ENCODE measurements around the gene PDIA2.
"Not testable (repeated sequence)": the region's sequence is repeated elsewhere in the genome, so short reads cannot be mapped to it uniquely, and the experiment has no call there.

The PDIA2 gene

DNA sequence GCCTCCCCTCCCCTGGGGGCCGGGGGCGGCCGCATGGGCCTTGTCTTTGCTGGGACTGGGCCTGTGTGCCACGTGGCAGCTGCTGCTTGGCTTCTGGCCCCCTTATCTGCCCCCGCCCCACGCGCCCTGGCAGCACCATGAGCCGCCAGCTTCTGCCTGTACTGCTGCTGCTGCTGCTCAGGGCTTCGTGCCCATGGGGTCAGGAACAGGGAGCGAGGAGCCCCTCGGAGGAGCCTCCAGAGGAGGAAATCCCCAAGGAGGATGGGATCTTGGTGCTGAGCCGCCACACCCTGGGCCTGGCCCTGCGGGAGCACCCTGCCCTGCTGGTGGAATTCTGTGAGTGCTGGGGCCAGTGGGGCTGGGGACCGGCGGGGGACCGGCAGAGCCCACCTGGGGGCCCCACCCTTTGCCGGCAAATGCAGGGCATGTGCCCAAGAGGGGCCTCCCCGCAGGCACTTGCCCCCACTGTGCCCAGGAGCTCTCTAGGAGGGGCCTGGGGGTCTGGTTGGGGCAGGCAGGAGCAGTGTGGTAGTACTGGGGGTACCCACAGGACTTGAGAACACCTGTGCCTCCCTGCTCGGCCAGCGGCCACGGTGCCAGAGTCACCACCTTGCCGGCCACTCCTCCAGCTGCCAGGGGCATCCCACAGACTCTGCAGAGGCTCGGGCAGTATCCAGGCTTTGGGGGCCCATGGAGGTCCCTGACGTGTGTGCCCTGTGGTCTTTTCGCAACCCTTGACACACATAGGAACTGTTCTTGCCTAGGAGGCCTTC lies at the start of gene PDIA2:
Gene PDIA2 (plus strand): TSS at position 132 of the 773 bp plus-strand sequence. CDS start 6 bp downstream, at position 138.
- no peak for DNase-seq

DNA sequence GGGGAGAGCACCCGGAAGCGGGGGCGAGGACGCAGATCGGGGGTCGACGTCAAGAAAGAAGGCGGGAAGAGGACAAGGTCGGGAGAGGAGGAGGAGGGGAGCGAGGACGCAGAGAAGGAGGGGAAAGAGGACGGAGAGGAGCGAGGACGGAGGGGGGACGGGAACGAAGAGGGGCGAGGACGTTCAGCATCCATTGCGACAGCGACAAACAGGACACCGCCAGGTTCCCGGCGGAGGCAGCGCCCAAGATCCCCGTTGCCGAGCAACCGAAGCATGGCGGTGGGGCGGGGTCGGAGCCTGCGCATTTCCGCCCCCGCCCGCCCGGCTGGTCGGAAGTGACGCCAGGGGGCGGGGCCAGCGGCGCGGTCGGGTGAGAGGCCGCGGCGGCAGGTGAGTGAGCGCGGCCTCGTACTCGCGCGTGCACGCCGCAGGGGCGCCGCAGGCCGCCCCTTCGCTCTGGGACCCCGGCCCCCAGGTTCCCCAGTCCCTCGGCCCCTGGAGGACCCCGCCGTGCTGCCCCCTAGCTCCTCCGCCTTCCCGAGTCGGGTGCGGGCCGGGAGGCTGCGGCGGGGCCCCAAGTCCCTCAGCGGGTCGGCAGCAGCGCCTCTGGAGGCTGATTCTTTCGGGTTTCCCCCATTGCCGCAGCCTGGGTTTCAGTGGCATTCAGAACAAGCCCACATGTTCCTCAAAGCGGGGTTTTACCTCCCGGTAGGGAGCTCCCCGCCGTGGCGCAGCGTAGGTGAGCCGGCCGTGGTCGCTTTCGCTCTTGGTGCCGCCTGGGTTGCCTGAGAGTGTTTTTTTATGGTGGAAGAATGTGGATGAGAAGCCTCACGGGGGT lies 48.3 kb upstream of the PDIA2 start, which contains the start of gene FAM234A:
Gene FAM234A (plus strand): TSS at position 354 of the 838 bp plus-strand sequence. CDS start 19,593 bp downstream, outside the sequence.
- peak; percentile 91 for DNase-seq

- no peak for DNase-seq
These were observed 43.1 kb upstream of the PDIA2 start for GRCh38 chr16:239948-240277.

GRCh38 chr16:240559-240958 lies 42.4 kb upstream of the PDIA2 start:
- DNase-seq, result no peak

GRCh38 chr16:242281-242680 lies 40.7 kb upstream of the PDIA2 start:
- DNase-seq, result no peak

GRCh38 chr16:243348-243747 lies 39.6 kb upstream of the PDIA2 start:
- no peak for DNase-seq

DNA sequence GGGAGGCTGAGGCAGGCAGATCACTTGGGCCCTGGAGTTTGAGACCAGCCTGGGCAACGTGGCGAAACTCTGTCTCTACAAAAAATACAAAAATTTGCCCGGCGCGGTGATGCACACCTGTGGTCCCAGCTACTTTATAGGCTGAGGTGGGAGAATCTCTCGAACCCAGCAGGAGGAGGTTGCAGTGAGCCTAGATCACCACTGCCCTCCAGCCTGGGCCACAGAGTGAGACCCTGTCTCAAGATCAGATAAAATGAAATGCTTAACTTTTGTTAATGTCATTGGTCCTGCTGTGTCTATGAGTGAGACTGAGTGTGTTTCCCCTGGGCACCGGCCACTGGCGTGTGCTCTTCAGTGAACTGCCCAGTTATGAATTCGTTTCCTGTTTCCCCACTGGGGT lies 37.9 kb upstream of the PDIA2 start:
- no peak for DNase-seq

DNA sequence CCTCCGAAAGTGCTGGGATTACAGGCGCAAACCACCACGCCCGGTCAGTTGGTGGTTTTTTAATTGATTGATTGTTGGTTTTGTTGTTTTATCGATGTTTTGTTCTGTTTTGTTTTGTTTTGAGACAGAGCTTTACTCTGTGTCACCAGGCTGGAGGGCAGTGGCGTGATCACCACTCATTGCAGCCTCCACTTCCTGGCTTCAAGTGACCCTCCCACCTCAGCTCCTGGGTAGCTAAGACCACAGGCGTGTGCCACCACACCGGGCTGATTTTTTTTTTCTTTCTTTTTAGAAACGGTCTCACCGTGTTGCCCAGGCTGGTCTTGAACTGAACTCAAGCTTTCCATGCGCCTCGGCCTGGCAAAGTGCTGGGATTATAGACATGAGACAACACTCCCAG lies 35.9 kb upstream of the PDIA2 start:
- no peak for DNase-seq

DNA sequence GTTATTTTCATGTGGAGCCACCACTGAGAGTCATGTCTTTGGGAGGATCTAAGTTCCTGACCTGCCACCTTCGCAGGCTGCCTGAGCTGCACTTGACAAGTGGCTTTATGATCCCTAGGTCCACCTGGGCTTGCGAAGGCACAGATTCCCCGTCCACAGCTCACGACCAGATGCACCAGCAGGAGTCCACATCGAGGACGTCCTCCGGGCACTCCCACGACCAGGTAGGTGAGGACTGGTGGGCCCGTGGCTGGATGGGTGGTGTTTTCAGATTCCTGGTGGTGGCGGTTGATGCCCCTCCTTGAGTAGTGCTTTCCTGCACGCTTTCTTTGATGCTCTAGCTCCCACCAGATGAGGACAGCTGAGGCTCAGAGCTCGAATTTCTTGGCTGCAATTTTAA lies 33.5 kb upstream of the PDIA2 start:
- no peak for DNase-seq

DNA sequence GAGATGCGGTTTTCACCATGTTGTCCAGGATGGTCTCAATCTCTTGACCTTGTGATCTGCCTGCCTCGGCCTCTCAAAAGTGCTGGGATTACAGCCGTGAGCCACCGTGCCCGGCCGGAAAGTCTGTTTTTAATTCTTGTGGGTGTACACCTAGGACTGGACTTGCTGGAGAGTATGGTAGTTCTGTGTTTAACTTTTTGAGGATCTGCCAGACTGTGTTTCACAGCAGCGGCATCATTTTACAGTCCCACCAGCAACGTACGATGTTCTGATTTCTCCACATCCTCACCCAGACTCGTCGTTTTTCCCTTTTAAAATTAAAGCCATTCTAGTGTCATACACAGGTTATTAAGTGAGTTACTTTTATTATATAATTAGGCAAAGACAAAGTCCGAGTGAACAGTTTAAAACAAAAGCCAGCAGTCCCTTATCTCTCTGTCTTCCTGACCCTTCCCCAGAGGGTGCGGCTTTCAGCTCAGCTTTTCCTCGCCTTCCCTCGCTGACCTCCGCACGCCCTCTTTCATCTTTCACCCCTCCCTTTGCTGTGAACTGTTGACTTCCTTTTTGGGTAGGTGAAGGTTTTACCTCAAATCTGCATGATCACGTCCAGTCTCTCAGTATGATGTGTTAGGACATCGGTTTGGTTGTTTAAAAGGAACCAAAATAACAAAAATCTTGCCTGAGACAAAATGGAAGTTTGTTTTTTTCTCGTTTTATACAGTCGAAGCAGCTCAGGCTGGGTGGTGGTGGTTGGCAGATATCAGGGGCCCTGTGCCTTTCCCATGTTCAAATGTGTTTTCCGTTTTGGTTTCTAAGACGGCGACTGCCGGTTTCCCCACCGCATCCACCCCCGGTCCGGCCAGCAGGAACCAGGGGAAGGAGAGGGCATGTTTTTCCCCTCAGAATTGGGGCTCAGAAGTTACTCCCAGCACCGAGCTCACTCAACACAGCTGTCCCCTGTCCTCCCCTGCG lies 30.3 kb upstream of the PDIA2 start:
- DNase-seq, result no peak

DNA sequence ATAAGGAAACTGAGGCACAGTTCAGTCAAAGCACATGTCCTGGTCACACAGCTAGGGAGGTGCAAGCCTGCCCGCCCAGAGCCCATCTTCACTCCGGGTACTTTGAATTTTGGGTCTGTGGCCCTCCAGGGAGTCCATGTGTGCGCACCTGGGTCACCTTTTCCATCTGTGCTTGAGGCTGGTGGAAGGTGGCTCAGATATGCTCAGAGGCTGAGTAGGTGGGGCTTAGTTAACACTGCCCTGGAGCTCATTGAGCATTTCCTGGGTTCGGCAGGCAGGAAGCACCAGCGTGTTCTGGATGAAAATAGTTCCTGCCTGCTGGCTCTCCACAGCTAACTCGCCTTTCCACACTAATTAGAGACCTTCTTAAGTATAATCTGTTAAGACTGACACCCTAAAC lies 29.1 kb upstream of the PDIA2 start:
- DNase-seq, result no peak

GRCh38 chr16:254461-254860 lies 28.5 kb upstream of the PDIA2 start:
- no peak for DNase-seq

- no peak for DNase-seq
These were observed 27.8 kb upstream of the PDIA2 start for GRCh38 chr16:255183-255582.

DNA sequence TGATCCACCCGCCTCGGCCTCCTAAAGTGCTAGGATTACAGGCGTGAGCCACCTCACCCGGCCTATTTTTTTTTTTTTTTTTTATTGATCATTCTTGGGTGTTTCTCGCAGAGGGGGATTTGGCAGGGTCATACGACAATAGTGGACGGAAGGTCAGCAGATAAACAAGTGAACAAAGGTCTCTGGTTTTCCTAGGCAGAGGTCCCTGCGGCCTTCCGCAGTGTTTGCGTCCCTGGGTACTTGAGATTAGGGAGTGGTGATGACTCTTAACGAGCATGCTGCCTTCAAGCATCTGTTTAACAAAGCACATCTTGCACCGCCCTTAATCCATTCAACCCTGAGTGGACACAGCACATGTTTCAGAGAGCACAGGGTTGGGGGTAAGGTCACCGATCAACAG lies 24.9 kb upstream of the PDIA2 start:
- not testable (repeated sequence) for DNase-seq

- no peak for DNase-seq
These were observed 23.7 kb upstream of the PDIA2 start for GRCh38 chr16:259226-259625.

DNA sequence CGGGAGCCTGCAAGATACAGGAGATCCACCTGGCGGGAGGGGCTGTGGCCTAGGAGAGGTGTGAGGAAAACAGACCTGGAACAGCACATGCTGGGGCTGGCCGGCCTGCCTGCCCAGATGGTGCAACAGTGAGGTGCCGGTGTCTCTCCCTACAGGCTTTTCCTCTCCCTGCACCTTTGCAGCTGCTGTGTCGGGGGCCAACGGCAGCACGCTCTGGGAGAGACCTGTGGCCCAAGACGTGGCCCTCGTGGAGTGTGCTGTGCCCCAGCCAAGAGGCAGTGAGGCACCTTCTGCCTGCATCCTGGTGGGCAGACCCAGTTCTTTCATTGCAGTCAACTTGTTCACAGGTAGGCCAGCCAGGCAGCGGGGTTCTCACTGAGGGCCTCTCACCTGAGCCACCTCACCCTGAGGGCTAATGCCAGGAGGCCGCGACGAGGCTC lies 23.1 kb upstream of the PDIA2 start:
- no peak for DNase-seq

GRCh38 chr16:260326-260725 lies 22.6 kb upstream of the PDIA2 start:
- no peak for DNase-seq

DNA sequence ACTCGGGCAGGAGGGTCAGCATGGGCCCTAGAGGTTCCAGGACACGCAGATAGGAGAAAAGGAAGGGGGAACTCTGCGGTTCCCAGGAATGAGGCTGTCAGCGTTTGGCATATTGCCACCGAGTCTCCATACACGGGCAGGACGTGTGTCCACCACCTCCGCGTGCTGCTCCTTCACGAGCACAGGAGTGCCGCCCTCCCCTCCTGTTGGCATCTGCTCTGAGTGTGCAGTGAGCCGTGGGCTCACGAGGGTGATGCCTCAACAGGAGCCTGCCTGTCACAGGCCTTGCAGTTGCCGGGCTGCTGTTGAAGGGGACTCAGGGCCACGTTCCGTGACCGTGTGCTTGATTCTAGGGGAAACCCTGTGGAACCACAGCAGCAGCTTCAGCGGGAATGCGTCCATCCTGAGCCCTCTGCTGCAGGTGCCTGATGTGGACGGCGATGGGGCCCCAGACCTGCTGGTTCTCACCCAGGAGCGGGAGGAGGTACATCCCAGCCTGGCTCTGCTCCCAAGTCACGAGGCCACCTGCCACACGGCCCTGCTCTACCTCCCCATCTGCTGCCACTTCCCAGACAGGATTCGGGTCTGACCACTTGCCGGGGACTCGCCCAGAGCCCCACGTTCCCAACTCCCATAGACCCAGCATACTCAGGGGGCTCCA lies 21.8 kb upstream of the PDIA2 start:
- no peak for DNase-seq

DNA sequence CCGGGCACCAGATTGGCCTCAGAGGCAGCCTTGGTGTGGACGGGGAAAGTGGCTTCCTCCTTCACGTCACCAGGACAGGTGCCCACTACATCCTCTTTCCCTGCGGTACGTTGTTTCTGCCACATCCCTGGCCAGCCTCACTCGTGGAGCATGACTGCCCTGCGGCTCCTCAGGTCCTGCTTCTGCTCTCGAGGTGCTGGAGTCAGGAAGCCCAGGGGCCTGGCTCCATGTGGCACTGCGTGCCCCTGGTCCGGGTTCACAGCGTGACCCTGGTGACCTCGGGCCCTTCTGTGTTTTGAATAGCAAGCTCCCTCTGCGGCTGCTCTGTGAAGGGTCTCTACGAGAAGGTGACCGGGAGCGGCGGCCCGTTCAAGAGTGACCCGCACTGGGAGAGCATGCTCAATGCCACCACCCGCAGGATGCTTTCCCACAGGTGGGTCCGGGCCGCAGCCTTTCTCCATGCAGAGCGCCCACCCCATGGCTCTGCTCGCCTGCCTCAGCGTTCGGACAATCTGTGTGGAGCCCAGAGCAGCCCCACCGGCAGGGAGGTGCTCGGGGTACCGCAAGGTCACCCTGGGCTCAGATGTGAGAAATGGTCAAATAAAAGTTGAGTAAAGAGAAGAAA lies 20.7 kb upstream of the PDIA2 start:
- no peak for DNase-seq

DNA sequence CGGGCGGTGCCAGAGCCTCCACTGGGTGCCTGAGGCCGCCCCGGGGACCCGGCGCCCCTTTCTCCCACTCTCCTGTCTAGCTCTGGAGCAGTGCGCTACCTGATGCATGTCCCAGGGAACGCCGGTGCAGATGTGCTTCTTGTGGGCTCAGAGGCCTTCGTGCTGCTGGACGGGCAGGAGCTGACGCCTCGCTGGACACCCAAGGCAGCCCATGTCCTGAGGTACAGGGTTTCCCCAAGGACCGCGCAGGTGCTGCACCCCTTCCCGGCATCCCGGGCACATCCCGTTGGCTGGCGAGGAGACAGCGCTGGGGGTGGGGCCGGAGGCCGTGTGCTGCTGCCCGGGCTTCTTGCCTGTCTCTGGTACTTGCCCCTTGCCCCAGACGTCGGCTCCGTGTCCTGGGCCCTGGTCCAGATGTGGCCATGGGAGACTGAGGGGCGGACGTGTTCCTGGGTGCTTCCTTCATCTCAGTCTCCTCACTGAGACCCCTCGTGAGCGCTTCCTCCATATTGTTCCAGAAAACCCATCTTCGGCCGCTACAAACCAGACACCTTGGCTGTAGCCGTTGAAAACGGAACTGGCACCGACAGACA lies 19.7 kb upstream of the PDIA2 start:
- no peak for DNase-seq

DNA sequence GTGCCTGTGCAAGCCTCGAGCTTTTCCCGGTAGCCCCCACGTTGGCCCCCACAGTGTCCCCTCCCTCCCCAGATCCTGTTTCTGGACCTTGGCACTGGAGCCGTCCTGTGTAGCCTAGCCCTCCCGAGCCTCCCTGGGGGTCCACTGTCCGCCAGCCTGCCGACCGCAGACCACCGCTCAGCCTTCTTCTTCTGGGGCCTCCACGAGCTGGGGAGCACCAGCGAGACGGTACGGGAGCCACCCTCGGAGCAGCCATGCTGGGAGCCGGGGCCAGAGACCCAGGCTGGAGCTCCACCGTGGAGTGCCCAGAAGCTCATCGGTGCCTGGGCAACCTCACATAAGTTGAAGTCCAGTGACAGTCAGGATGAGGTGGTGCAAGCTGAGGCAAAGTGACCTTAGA lies 19.0 kb upstream of the PDIA2 start:
- DNase-seq, result no peak

All from NCI-H2227 treated with DMSO at 0.1 percent for 48 hours (cell line).